Prostate gland (tissue), 1 donor: ENCODE results near the gene ADPRM.

Source experiments
- POLR2A ChIP-seq: fragments of 450-650 bp; IDR thresholded peaks from one replicate; pipeline ENCODE4 v1.6.1; 2016; ENCODE audit warnings: antibody characterized with exemption, mild to moderate bottlenecking
- POLR2AphosphoS5 ChIP-seq: sonication (generic); formaldehyde crosslinking; IDR thresholded peaks from one replicate; pipeline ENCODE4 v1.6.1; 2017; ENCODE audit warnings: antibody characterized with exemption

DNA sequence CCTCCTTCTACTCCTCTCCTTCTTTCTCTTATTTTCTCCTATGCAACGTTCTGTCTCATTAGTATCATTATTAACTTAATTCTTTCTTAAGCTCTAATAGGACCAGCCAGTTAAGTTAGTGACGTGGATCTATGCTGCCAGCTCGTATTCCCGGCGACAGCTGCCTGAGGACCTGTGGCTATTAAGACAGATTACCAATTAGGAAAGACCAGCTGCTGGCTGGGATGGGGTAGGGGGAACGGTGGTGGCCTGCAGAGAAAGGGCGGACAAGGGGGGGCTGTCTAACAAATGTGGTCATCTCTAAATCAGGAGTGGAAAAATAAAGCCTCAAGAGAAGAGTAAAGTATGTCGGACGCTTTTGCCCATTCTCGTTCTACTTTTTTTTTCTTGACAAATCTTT lies 39.5 kb upstream of the ADPRM start:
- TF ChIP-seq POLR2A (no peak), POLR2AphosphoS5 (no peak)
